NCI-H446 treated with DMSO at 0.1 percent for 48 hours (cell line): ENCODE data around the gene UGT1A8.

Experiments used
- DNase-seq: peaks from one replicate; lab custom pipeline; 2025; lab: John Stamatoyannopoulos, UW

Gene UGT1A8

GRCh38 chr2:233768076-233768475, 150.6 kb downstream of the UGT1A8 start:
- DNase-seq = no peak

- DNase-seq = no peak
Observed at GRCh38 chr2:233769260-233769659, 151.8 kb downstream of the UGT1A8 start.

- DNase-seq = no peak
Observed at GRCh38 chr2:233772153-233772552, 154.7 kb downstream of the UGT1A8 start.

- no peak for DNase-seq
Observed at GRCh38 chr2:233772583-233772982, 155.2 kb downstream of the UGT1A8 start.

- DNase-seq = no peak
Observed at GRCh38 chr2:233773854-233774253, 156.4 kb downstream of the UGT1A8 start.

GRCh38 chr2:233775414-233775813, 158.0 kb downstream of the UGT1A8 start:
- DNase-seq = no peak

- no peak for DNase-seq
Observed at GRCh38 chr2:233778030-233778429, 160.6 kb downstream of the UGT1A8 start, which contains the start of gene MROH2A. MROH2A (plus strand) TSS chr2:233778330; CDS start chr2:233779359, 1,029 bp downstream.

- no peak for DNase-seq
Observed at GRCh38 chr2:233779722-233780121, 162.3 kb downstream of the UGT1A8 start.

GRCh38 chr2:233780771-233781170, 163.3 kb downstream of the UGT1A8 start:
- no peak for DNase-seq

- no peak for DNase-seq
Observed at GRCh38 chr2:233789554-233789953, 172.1 kb downstream of the UGT1A8 start.

- no peak for DNase-seq
Observed at GRCh38 chr2:233791151-233791882, 173.9 kb downstream of the UGT1A8 start.

GRCh38 chr2:233791883-233792329, 174.5 kb downstream of the UGT1A8 start:
- no peak for DNase-seq

GRCh38 chr2:233792720-233793119, 175.3 kb downstream of the UGT1A8 start:
- no peak for DNase-seq

GRCh38 chr2:233793465-233794127, 176.2 kb downstream of the UGT1A8 start:
- no peak for DNase-seq

- DNase-seq = no peak
Observed at GRCh38 chr2:233794128-233794658, 176.8 kb downstream of the UGT1A8 start.

- DNase-seq = no peak
Observed at GRCh38 chr2:233795735-233796171, 178.3 kb downstream of the UGT1A8 start.

GRCh38 chr2:233796254-233796653, 178.8 kb downstream of the UGT1A8 start:
- no peak for DNase-seq

- DNase-seq = no peak
Observed at GRCh38 chr2:233798335-233799086, 181.1 kb downstream of the UGT1A8 start.

- DNase-seq = no peak
Observed at GRCh38 chr2:233799087-233799665, 181.7 kb downstream of the UGT1A8 start.

- DNase-seq = no peak
Observed at GRCh38 chr2:233799716-233800115, 182.3 kb downstream of the UGT1A8 start.

- no peak for DNase-seq
Observed at GRCh38 chr2:233800208-233800607, 182.8 kb downstream of the UGT1A8 start.
